GM11168 (cell line): Measurements from ENCODE around the gene NMNAT2.

Experiments used
- in situ Hi-C: fragments of 300-500 bp; cut with MboI; formaldehyde crosslinking; loops from one replicate; pipeline ENCODE4 v1.12.0; 2022; ENCODE audit warnings: low sequenced_read_pairs; ENCODE audit not compliant: unreplicated experiment

The NMNAT2 gene

GRCh38 chr1:183227422-183228346 is 190.5 kb downstream of the NMNAT2 start:
- in situ Hi-C loops = loop anchor here (25.0 kb wide), 1 partner anchor 265 kb away; the partner anchor contains the start of gene SHCBP1L

- in situ Hi-C loops = loop anchor here (25.0 kb wide), 1 partner anchor 265 kb away; the partner anchor contains the start of gene SHCBP1L
These were observed 191.2 kb downstream of the NMNAT2 start for GRCh38 chr1:183226963-183227362.

GRCh38 chr1:183226361-183226760 is 191.8 kb downstream of the NMNAT2 start:
- in situ Hi-C loops = loop anchor here (25.0 kb wide), 1 partner anchor 264 kb away; the partner anchor contains the start of gene SHCBP1L

GRCh38 chr1:183223467-183223866 is 194.7 kb downstream of the NMNAT2 start:
- in situ Hi-C loops = no loop called here

GRCh38 chr1:183222909-183223308 is 195.3 kb downstream of the NMNAT2 start:
- in situ Hi-C loops = no loop called here

GRCh38 chr1:183219616-183220009 is 198.6 kb downstream of the NMNAT2 start:
- in situ Hi-C loops = no loop called here

GRCh38 chr1:183218971-183219615 is 199.1 kb downstream of the NMNAT2 start:
- in situ Hi-C loops = no loop called here

GRCh38 chr1:183218027-183218618 is 200.1 kb downstream of the NMNAT2 start:
- in situ Hi-C loops = no loop called here

- in situ Hi-C loops = no loop called here
These were observed 202.2 kb downstream of the NMNAT2 start for GRCh38 chr1:183215936-183216335.

- in situ Hi-C loops = no loop called here
These were observed 203.0 kb downstream of the NMNAT2 start for GRCh38 chr1:183215076-183215720.

- in situ Hi-C loops = no loop called here
These were observed 203.9 kb downstream of the NMNAT2 start for GRCh38 chr1:183214021-183214970.

- in situ Hi-C loops = no loop called here
These were observed 205.3 kb downstream of the NMNAT2 start for GRCh38 chr1:183212870-183213269.

- in situ Hi-C loops = no loop called here
These were observed 207.5 kb downstream of the NMNAT2 start for GRCh38 chr1:183210681-183211080.

- in situ Hi-C loops = no loop called here
These were observed 208.5 kb downstream of the NMNAT2 start for GRCh38 chr1:183209533-183210158.

GRCh38 chr1:183206538-183207122 is 211.6 kb downstream of the NMNAT2 start:
- in situ Hi-C loops = no loop called here

- in situ Hi-C loops = no loop called here
These were observed 212.9 kb downstream of the NMNAT2 start for GRCh38 chr1:183205196-183205781.

- in situ Hi-C loops = no loop called here
These were observed 215.1 kb downstream of the NMNAT2 start for GRCh38 chr1:183203094-183203493.

- in situ Hi-C loops = no loop called here
These were observed 217.7 kb downstream of the NMNAT2 start for GRCh38 chr1:183200451-183200850.
